ENCODE results near the gene SLIT1. TPM values are rescaled to one million over a fixed set of nuclear protein-coding genes. Genes with fewer than 3 reads are reported as not detected.

SLIT1 gene
- total RNA-seq, 1 experiment from 2014 or later = not detected

DNA sequence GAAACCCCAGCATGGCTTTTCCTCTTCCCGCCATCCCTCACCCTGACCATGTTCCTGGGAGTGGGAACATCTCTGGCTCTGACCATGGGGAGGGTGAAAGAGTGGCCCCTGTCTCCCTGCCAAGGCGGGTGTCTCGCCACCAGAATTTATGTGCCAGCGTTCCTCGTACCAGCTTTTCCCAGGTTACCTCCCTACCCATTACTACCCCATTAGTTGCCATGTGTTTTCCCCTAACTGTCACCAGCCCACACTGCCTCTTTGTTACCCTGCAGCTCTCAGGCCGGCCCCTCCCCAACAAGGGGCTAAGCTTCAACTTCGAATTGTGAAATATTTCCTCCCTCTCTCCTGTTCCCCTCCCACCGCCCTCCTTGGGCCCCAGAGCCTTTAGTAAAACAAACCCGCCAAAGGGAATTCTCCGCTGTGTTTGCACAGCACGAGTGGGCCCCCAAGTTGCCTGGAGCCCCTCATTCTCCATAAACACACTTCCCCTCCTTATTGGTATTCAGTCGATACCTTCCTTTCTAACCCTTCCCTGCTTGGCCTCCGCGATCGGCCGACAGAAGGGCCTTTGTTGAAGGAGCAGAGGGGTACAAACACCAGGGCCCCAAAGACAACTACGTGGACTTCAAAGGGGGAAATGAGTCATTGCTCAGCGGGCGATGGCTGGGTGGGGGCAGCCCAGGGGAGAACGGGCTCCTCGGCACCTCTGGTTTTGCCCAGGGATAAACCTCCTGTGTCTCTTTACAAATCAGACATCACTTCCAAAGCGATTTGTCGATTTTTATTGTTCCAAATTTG, 45.5 kb downstream of the SLIT1 start:
- peaks cover 43% of the 10 kb centered on the region for H3K27me3 Mint-ChIP-seq (ENCODE audit: insufficient read depth, unreplicated experiment)
- BruUV-seq (replicated peaks) = no TSS peak
- H3K9me3 Mint-ChIP-seq (ENCODE audit: unreplicated experiment) = no peaks in the 10 kb centered on the region
- ChIA-PET POLR2A (no interaction called here), CTCF (interaction anchor here (0.6 to 2.4 kb wide), 4 partner anchors 12 to 71 kb away, joined by 3 to 7 read pairs (median 4); no protein-coding TSS in a partner anchor)
- no peak overlapping the region for H3K27ac Mint-ChIP-seq (ENCODE audit: low read depth, unreplicated experiment)
- no peak for DNase-seq (ENCODE audit: unreplicated experiment)
- TF ChIP-seq, protein P1, sequence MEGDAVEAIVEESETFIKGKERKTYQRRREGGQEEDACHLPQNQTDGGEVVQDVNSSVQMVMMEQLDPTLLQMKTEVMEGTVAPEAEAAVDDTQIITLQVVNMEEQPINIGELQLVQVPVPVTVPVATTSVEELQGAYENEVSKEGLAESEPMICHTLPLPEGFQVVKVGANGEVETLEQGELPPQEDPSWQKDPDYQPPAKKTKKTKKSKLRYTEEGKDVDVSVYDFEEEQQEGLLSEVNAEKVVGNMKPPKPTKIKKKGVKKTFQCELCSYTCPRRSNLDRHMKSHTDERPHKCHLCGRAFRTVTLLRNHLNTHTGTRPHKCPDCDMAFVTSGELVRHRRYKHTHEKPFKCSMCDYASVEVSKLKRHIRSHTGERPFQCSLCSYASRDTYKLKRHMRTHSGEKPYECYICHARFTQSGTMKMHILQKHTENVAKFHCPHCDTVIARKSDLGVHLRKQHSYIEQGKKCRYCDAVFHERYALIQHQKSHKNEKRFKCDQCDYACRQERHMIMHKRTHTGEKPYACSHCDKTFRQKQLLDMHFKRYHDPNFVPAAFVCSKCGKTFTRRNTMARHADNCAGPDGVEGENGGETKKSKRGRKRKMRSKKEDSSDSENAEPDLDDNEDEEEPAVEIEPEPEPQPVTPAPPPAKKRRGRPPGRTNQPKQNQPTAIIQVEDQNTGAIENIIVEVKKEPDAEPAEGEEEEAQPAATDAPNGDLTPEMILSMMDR (IDR thresholded peaks at IDR 0.05; ENCODE audit: unreplicated experiment) = no peak
- intact Hi-C loops (cut with micrococcal nuclease) = no loop called here
- H3K4me3 Mint-ChIP-seq (ENCODE audit: unreplicated experiment) = no peak overlapping the region
- H3K4me1 Mint-ChIP-seq (ENCODE audit: insufficient read depth, unreplicated experiment) = no peaks in the 10 kb centered on the region
- H3K36me3 Mint-ChIP-seq (ENCODE audit: insufficient read depth, unreplicated experiment) = no peaks in the 10 kb centered on the region

DNA sequence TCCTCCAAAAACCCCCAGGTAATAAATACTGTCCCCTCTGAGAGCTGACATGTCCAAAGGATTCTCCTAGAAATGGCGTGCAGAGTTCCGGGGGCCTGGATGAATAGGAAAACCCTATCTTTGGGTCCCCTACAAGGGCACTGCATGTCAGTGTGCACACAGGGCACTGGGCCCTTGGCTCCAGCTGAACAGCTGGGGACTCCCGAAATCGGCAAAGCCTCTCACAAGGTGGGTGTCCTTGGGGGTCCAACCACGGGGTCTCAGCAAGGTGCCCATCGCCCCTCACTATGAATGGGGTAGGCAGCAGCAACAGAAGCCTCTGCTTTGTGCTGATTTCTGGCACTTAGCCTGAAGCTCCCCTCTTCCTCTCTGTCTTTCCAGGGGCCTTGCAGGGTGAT, 46.1 kb downstream of the SLIT1 start:
- intact Hi-C loops (cut with micrococcal nuclease) = no loop called here
- Mint-ChIP-seq H3K4me3 (ENCODE audit: unreplicated experiment) (no peak overlapping the region), H3K9me3 (ENCODE audit: unreplicated experiment) (no peaks in the 10 kb centered on the region), H3K4me1 (ENCODE audit: insufficient read depth, unreplicated experiment) (no peaks in the 10 kb centered on the region), H3K36me3 (ENCODE audit: insufficient read depth, unreplicated experiment) (no peaks in the 10 kb centered on the region), H3K27ac (ENCODE audit: low read depth, unreplicated experiment) (no peak overlapping the region), H3K27me3 (ENCODE audit: insufficient read depth, unreplicated experiment) (peaks cover 43% of the 10 kb centered on the region)
- ChIA-PET CTCF (interaction anchor here (0.6 to 2.4 kb wide), 4 partner anchors 9 to 67 kb away, joined by 3 to 7 read pairs (median 4); no protein-coding TSS in a partner anchor), POLR2A (no interaction called here)
- DNase-seq (ENCODE audit: unreplicated experiment) = no peak
- TF ChIP-seq, protein P1 (IDR thresholded peaks at IDR 0.05; ENCODE audit: unreplicated experiment) = no peak
- BruUV-seq (replicated peaks) = no TSS peak

DNA sequence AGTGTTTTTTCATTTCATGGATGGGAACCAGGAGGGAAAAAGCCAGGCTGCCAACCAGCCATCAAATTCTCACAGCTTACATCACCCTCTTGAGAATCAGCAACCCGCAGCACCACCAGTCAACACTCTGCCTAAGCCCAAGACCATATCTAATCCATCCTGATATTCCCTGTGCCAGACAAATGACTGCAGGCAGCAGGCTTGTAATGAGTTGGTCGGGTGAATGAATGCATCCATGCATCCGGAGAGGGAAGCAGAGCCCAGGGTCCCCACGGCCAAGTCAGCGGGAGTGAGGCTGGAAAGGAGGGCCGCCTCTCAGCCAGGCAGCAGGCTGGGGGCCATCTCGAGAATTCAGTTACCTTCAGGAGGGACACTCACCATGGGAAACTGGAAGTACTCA, 46.9 kb downstream of the SLIT1 start:
- Mint-ChIP-seq H3K27me3 (ENCODE audit: insufficient read depth, unreplicated experiment) (peaks cover 41% of the 10 kb centered on the region), H3K27ac (ENCODE audit: low read depth, unreplicated experiment) (no peak overlapping the region), H3K4me3 (ENCODE audit: unreplicated experiment) (no peak overlapping the region), H3K4me1 (ENCODE audit: insufficient read depth, unreplicated experiment) (no peaks in the 10 kb centered on the region), H3K9me3 (ENCODE audit: unreplicated experiment) (no peaks in the 10 kb centered on the region), H3K36me3 (ENCODE audit: insufficient read depth, unreplicated experiment) (no peaks in the 10 kb centered on the region)
- TF ChIP-seq, protein P1 (IDR thresholded peaks at IDR 0.05; ENCODE audit: unreplicated experiment) = no peak
- no peak for DNase-seq (ENCODE audit: unreplicated experiment)
- ChIA-PET POLR2A (no interaction called here), CTCF (interaction anchor here (0.8 kb wide), 1 partner anchor 8 kb away, joined by 4 read pairs; no protein-coding TSS in a partner anchor)
- BruUV-seq (replicated peaks) = no TSS peak
- intact Hi-C loops (cut with micrococcal nuclease) = no loop called here

DNA sequence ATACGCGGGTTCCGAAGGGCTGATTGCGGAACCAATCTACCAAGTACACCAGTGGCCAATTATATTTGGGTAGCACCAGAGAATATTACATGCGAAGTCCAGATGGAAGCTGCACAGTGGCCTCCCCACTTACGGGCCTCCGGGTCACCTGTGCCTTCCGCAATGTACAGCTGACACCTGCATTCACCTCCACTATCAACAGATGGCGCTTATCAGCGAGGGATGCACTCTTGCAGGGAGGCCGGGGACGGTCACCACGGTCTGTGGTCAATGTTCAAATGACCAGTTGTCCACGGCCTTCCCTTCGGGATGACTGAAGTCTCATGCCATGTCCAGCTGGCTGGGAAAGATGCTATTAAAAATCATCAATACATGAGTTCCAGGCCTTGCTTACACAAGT, 47.6 kb downstream of the SLIT1 start:
- Mint-ChIP-seq H3K27ac (ENCODE audit: low read depth, unreplicated experiment) (no peak overlapping the region), H3K27me3 (ENCODE audit: insufficient read depth, unreplicated experiment) (peaks cover 34% of the 10 kb centered on the region), H3K36me3 (ENCODE audit: insufficient read depth, unreplicated experiment) (no peaks in the 10 kb centered on the region), H3K9me3 (ENCODE audit: unreplicated experiment) (no peaks in the 10 kb centered on the region), H3K4me1 (ENCODE audit: insufficient read depth, unreplicated experiment) (no peaks in the 10 kb centered on the region), H3K4me3 (ENCODE audit: unreplicated experiment) (no peak overlapping the region)
- CTCF ChIA-PET = interaction anchor here (1.7 kb wide), 1 partner anchor 72 kb away, joined by 12 read pairs; no protein-coding TSS in a partner anchor
- peak; percentile 4 for DNase-seq (ENCODE audit: unreplicated experiment)
- no TSS peak for BruUV-seq (replicated peaks)
- POLR2A ChIA-PET = interaction anchor here (0.7 to 1.0 kb wide), 2 partner anchors 13 to 521 kb away, joined by 3 read pairs; no protein-coding TSS in a partner anchor
- TF ChIP-seq, protein P1 (IDR thresholded peaks at IDR 0.05; ENCODE audit: unreplicated experiment) = no peak
- intact Hi-C loops (cut with micrococcal nuclease) = no loop called here

Measured in MCF 10A (cell line).